Duodenal mucosa (tissue), 2 donors: ENCODE measurements around the gene SIK2.
"Not testable (repeated sequence)": the region's sequence is repeated elsewhere in the genome, so short reads cannot be mapped to it uniquely, and the experiment has no call there.

Experiments used
- H3K27ac ChIP-seq: one replicate; pipeline ENCODE4 v1.7.0; 2013; ENCODE audit warnings: low read depth, low read length
- H3K27me3 ChIP-seq, 2 donors: one replicate each; pipeline ENCODE4 v1.7.0; 2013; ENCODE audit warnings: low read length in 2 of 2, control low read depth in 1 of 2; ENCODE audit not compliant: insufficient read depth in 2 of 2, control insufficient read depth in 1 of 2
- H3K36me3 ChIP-seq, 2 donors: one replicate each; pipeline ENCODE4 v1.7.0; 2013; ENCODE audit warnings: low read length in 2 of 2, control low read depth in 1 of 2; ENCODE audit not compliant: insufficient read depth in 2 of 2, control insufficient read depth in 1 of 2
- H3K4me1 ChIP-seq, 2 donors: one replicate each; pipeline ENCODE4 v1.7.0; 2013; ENCODE audit warnings: low read length in 2 of 2, control low read depth in 1 of 2; ENCODE audit not compliant: insufficient read depth in 2 of 2, control insufficient read depth in 1 of 2
- H3K4me3 ChIP-seq, 2 donors: one replicate each; pipeline ENCODE4 v1.7.0; 2013; ENCODE audit warnings: low read length in 2 of 2, low read depth in 1 of 2
- H3K9ac ChIP-seq, 2 donors: one replicate each; pipeline ENCODE4 v1.7.0; 2013; ENCODE audit warnings: low read length in 2 of 2, low read depth in 1 of 2
- H3K9me3 ChIP-seq, 2 donors: one replicate each; pipeline ENCODE4 v1.7.0; 2013; ENCODE audit warnings: low read length in 2 of 2, control low read depth in 1 of 2; ENCODE audit not compliant: control insufficient read depth in 1 of 2

SIK2 gene

GRCh38 chr11:111651336-111651735 is 49.1 kb downstream of the SIK2 start:
- H3K36me3 ChIP-seq, result peaks cover 5 to 12% of the 10 kb centered on the region in 2 donors
- not testable (repeated sequence) for H3K9me3 ChIP-seq, H3K4me3 ChIP-seq, H3K4me1 ChIP-seq, H3K27ac ChIP-seq, H3K27me3 ChIP-seq, H3K9ac ChIP-seq

GRCh38 chr11:111652184-111652583 is 49.9 kb downstream of the SIK2 start:
- Histone ChIP-seq H3K4me1 (no peaks in the 10 kb centered on the region), H3K4me3 (no peak overlapping the region), H3K9me3 (no peaks in the 10 kb centered on the region), H3K27me3 (no peaks in the 10 kb centered on the region), H3K9ac (no peak overlapping the region), H3K27ac (no peak overlapping the region), H3K36me3 (peaks cover 5 to 12% of the 10 kb centered on the region in 2 donors)

- H3K27ac ChIP-seq, result no peak overlapping the region
- H3K27me3 ChIP-seq, result no peaks in the 10 kb centered on the region
- H3K9me3 ChIP-seq, result no peaks in the 10 kb centered on the region
- no peaks in the 10 kb centered on the region for H3K4me1 ChIP-seq
- H3K4me3 ChIP-seq, result no peak overlapping the region
- peaks cover 5 to 10% of the 10 kb centered on the region in 2 donors for H3K36me3 ChIP-seq
- no peak overlapping the region for H3K9ac ChIP-seq
Observed at GRCh38 chr11:111654601-111655000, 52.4 kb downstream of the SIK2 start.

- Histone ChIP-seq H3K36me3 (peaks cover 5 to 11% of the 10 kb centered on the region in 2 donors), H3K4me1 (no peaks in the 10 kb centered on the region), H3K9ac (no peak overlapping the region), H3K9me3 (no peaks in the 10 kb centered on the region), H3K4me3 (no peak overlapping the region), H3K27ac (no peak overlapping the region), H3K27me3 (no peaks in the 10 kb centered on the region)
Observed at GRCh38 chr11:111655924-111656323, 53.7 kb downstream of the SIK2 start.

- H3K4me1 ChIP-seq, H3K9me3 ChIP-seq, H3K27ac ChIP-seq, H3K4me3 ChIP-seq, H3K9ac ChIP-seq, H3K36me3 ChIP-seq, H3K27me3 ChIP-seq: not testable (repeated sequence)
Observed at GRCh38 chr11:111657905-111658304, 55.7 kb downstream of the SIK2 start.

GRCh38 chr11:111658493-111658892 is 56.2 kb downstream of the SIK2 start:
- H3K4me1 ChIP-seq, H3K4me3 ChIP-seq, H3K27me3 ChIP-seq, H3K36me3 ChIP-seq, H3K27ac ChIP-seq, H3K9ac ChIP-seq, H3K9me3 ChIP-seq: not testable (repeated sequence)

- Histone ChIP-seq H3K27ac (no peak overlapping the region), H3K9ac (no peak overlapping the region), H3K4me1 (peaks cover 6 to 10% of the 10 kb centered on the region in 2 donors), H3K36me3 (peaks cover 0 to 2% of the 10 kb centered on the region in 2 donors), H3K9me3 (no peaks in the 10 kb centered on the region), H3K4me3 (no peak overlapping the region), H3K27me3 (no peaks in the 10 kb centered on the region)
Observed at GRCh38 chr11:111659201-111660115, 57.2 kb downstream of the SIK2 start.

GRCh38 chr11:111660822-111661221 is 58.6 kb downstream of the SIK2 start:
- Histone ChIP-seq H3K27me3 (no peaks in the 10 kb centered on the region), H3K4me1 (peaks cover 6 to 10% of the 10 kb centered on the region in 2 donors), H3K9me3 (no peaks in the 10 kb centered on the region), H3K4me3 (no peak overlapping the region), H3K36me3 (peaks cover 0 to 2% of the 10 kb centered on the region in 2 donors), H3K27ac (no peak overlapping the region), H3K9ac (no peak overlapping the region)

- H3K9me3 ChIP-seq, result no peaks in the 10 kb centered on the region
Observed at GRCh38 chr11:111663820-111664219, 61.6 kb downstream of the SIK2 start.

GRCh38 chr11:111665777-111666176 is 63.5 kb downstream of the SIK2 start:
- H3K27me3 ChIP-seq, result no peaks in the 10 kb centered on the region

More at GRCh38 chr11:111663820-111664219, 61.6 kb downstream of the SIK2 start:
- Histone ChIP-seq H3K9ac (no peak overlapping the region), H3K27ac (no peak overlapping the region), H3K36me3 (peaks cover 0 to 2% of the 10 kb centered on the region in 2 donors), H3K4me3 (no peak overlapping the region), H3K4me1 (peaks cover 6 to 10% of the 10 kb centered on the region in 2 donors), H3K27me3 (no peaks in the 10 kb centered on the region)

More at GRCh38 chr11:111665777-111666176, 63.5 kb downstream of the SIK2 start:
- Histone ChIP-seq H3K4me1 (peaks cover 6 to 10% of the 10 kb centered on the region in 2 donors), H3K4me3 (no peak overlapping the region), H3K36me3 (peaks cover 0 to 2% of the 10 kb centered on the region in 2 donors), H3K27ac (no peak overlapping the region), H3K9ac (no peak overlapping the region), H3K9me3 (no peaks in the 10 kb centered on the region)
